GM08714 (cell line): ENCODE results near the gene NDUFS1.
A peak's percentile ranks its signal among the peaks of the same experiment; 100 is the strongest.
"Not testable (repeated sequence)": the region's sequence is repeated elsewhere in the genome, so short reads cannot be mapped to it uniquely, and the experiment has no call there.

ENCODE experiments used
- H3K4me3 ChIP-seq: fragments of 200-500 bp; sonication (Bioruptor generic); 2 replicates; pipeline ENCODE4 v1.5.1; 2014; ENCODE audit warnings: mild to moderate bottlenecking, low read length, inconsistent platforms
- ZNF274 ChIP-seq: IDR thresholded peaks from 2 replicates; pipeline ENCODE4 v1.6.1; 2012; ENCODE audit warnings: mild to moderate bottlenecking, low read depth, low read length

The NDUFS1 gene

DNA sequence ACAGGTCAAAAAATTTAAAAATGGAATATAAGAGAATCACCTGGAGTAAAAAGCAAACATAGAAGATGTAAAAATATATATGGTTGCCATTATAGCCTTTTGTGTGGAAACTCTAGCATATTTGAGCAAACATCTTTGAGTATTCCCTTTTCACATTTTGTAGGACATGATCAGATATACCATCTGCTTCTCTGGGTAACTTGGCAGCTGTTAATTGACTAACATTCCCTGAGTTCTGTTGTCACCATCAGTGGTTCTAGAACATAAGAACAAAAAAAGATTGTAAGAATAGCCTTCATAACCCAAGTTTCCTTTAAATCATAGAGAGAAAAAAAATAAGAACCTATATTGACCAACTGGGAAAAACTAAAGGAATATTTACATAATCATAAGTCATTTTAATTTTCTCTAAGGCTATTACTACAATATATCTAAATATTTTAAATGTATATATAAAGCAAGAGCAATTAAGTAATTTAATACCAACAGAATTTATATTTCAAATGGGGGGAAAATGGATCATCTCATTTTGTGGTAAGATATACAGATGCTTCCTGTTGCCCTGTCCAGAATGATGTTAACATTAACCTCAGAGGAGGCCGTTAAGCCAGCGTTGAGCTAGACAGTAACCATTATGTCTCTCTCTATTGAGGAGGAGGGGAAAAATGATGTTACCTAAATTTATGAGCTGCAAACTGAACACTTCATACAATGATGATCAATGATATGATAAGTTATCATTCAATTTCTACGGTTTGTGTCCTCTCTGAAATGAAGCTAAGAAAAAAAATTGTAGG lies 63.5 kb downstream of the NDUFS1 start:
- no peak for TF ChIP-seq ZNF274
- H3K4me3 ChIP-seq = no peak overlapping the region

GRCh38 chr2:206092297-206092696 lies 66.9 kb downstream of the NDUFS1 start:
- no peak overlapping the region for H3K4me3 ChIP-seq
- TF ChIP-seq ZNF274 = no peak

DNA sequence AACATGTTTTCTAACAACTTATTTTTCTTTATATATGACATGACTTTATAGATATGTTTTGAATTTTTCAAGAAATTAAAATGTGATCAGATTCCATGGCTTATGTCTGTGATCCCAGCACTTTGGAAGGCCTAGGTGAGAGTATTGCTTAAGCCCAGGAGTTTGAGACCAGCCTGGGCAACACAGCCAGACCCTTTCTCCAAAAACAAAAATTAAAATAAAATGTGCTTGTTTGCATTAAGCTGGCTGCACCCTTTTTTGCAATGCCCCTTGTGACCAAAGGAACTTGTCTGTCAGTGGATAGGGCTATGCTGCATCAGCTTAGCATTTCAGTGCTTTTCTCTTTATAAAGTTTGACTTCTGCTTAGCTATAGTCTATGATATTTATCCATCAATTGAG lies 71.0 kb downstream of the NDUFS1 start:
- TF ChIP-seq ZNF274 = no peak
- no peak overlapping the region for H3K4me3 ChIP-seq

DNA sequence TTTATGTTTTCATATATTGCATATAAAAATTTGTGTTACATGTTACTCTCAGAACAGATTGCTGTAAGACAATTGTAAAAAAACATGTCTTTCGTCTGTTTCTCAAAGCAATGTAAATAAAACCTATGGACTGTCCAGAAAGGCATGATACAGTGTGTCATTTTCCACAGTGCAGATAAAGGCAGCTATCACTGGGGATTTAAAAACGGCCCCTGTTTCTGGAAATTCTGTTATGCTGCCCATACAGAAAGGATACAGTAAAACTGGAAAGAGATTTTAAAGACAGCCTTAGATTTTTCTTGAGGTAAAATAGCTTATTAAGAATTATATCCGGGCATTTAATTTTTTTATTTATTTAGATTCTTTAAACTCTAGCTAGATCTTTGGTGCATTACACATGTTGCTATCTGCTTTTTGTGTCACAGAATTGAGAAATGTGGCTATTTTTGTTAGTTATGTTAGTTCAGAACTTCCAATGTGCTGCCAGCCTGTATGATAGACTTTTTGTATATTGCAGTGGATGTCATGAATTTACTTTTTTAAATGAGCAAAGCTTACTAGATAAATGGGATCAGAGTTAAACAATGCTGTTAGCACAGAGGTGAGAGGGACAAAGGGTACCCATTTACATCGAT lies 72.4 kb downstream of the NDUFS1 start:
- no peak for TF ChIP-seq ZNF274

GRCh38 chr2:206085742-206086445 lies 73.3 kb downstream of the NDUFS1 start, which contains the start of gene INO80D:
TSS of gene INO80D (minus strand) at chr2:206086174. CDS start at chr2:206063016, 23,158 bp downstream.
- H3K4me3 ChIP-seq = peak within 1 kb of the TSS; percentile 86
- TF ChIP-seq ZNF274 = no peak

More for the DNA sequence above, 72.4 kb downstream of the NDUFS1 start:
- peak overlapping the region; percentile 86; the same call in 1 of the 2 replicates for H3K4me3 ChIP-seq

DNA sequence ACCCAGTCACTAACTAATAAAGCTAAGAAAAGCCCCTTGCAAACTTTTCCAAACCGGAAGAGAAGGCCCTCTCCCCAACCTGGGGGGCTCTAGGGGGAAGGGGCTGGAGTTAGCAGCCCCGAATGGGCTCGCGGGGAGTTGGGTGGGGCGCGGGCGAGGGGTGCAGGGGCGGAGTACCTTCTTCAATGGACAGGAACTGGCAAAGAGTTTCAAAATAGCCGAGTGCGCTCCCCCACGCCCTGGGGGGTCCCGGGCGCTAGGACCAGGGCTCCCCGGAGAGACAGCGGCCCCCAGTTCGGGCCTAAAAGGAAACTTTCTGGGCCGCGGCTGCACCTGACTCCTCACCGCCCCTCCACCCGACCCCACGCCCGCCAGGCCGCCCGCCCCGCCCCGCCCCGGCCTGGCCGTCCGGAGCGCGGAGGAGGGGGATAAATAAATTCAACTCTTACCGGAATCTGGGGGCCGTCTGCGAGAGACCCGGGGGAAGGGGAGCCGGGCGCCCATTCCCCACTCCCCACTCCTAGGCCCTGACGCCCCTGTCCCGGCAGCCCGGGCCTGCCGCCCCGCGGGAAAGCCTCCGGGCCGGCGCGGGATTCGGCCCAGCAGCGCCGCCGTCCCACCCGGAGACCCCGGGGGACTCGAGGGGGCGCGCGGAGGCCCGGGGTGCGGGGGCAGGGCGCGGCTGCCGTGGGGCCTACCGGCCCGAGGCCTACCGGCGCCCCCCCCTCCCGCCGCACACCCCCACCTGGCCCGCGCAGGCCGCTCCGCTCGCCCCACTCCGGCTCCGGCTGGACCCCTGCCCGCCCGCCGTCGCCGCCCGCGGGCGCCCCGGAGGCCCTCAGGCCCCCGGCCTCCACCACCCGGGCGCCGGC lies 74.1 kb downstream of the NDUFS1 start:
- no peak for TF ChIP-seq ZNF274
- H3K4me3 ChIP-seq = peak overlapping the region; percentile 86

GRCh38 chr2:206084439-206084869 lies 74.8 kb downstream of the NDUFS1 start:
- no peak for TF ChIP-seq ZNF274
- H3K4me3 ChIP-seq = peak overlapping the region; percentile 86

- H3K4me3 ChIP-seq = peak overlapping the region; percentile 86
- TF ChIP-seq ZNF274 = no peak
Measured at GRCh38 chr2:206083602-206084438, 75.4 kb downstream of the NDUFS1 start.

- no peak overlapping the region for H3K4me3 ChIP-seq
- no peak for TF ChIP-seq ZNF274
Measured at GRCh38 chr2:206082298-206082843, 76.9 kb downstream of the NDUFS1 start.

GRCh38 chr2:206080927-206081326 lies 78.3 kb downstream of the NDUFS1 start:
- TF ChIP-seq ZNF274 = no peak
- no peak overlapping the region for H3K4me3 ChIP-seq

GRCh38 chr2:206079699-206080465 lies 79.4 kb downstream of the NDUFS1 start:
- no peak overlapping the region for H3K4me3 ChIP-seq

GRCh38 chr2:206077879-206078278 lies 81.4 kb downstream of the NDUFS1 start:
- not testable (repeated sequence) for H3K4me3 ChIP-seq

More at GRCh38 chr2:206079699-206080465, 79.4 kb downstream of the NDUFS1 start:
- TF ChIP-seq ZNF274 = no peak
